Uterus (tissue), 4 donors: ENCODE measurements around the gene PDZK1IP1. TPM values are rescaled to one million over a fixed set of nuclear protein-coding genes. Genes with fewer than 3 reads are reported as not detected.

Experiments
- DNase-seq, 2 donors: peaks; one replicate each; pipeline ENCODE4 v3.0.0-alpha.2; 2019 to 2020
- H3K27ac ChIP-seq, 2 donors: fragments of 200-600 bp; sonication (generic); 1 replicate in 1 of 2; 2 replicates in 1 of 2; pipeline ENCODE4 v1.5.1; 2016 to 2018
- H3K27me3 ChIP-seq, 2 donors: fragments of 200-600 bp; sonication (generic); one replicate each; pipeline ENCODE4 v1.5.1; 2018 to 2019; ENCODE audit warnings: control low read depth in 1 of 2
- H3K36me3 ChIP-seq, 2 donors: fragments of 200-600 bp; sonication (generic); one replicate each; pipeline ENCODE4 v1.5.1; 2019; ENCODE audit warnings: control low read depth in 1 of 2
- H3K4me1 ChIP-seq, 2 donors: fragments of 200-600 bp; sonication (generic); one replicate each; pipeline ENCODE4 v1.5.1; 2018 to 2019; ENCODE audit warnings: control low read depth in 1 of 2
- H3K4me3 ChIP-seq, 2 donors: fragments of 200-600 bp; sonication (generic); 1 replicate in 1 of 2; 2 replicates in 1 of 2; pipeline ENCODE4 v1.5.1; 2018 to 2019; ENCODE audit warnings: mild to moderate bottlenecking in 1 of 2
- H3K9me3 ChIP-seq, 2 donors: fragments of 200-600 bp; sonication (generic); one replicate each; pipeline ENCODE4 v1.5.1; 2019; ENCODE audit warnings: control low read depth in 1 of 2
- CTCF ChIP-seq, 4 experiments: fragments of 200-600 bp in 2 of 4; fragments of 450-650 bp in 2 of 4; sonication (generic) in 2 of 4; IDR thresholded peaks; one replicate each; pipeline ENCODE4 v1.5.1; 2016 to 2019; ENCODE audit warnings: antibody characterized with exemption in 4 of 4, mild to moderate bottlenecking in 2 of 4, moderate library complexity in 1 of 4
- POLR2A ChIP-seq, 2 donors: fragments of 450-650 bp; IDR thresholded peaks; one replicate each; pipeline ENCODE4 v1.6.1; 2016; ENCODE audit warnings: antibody characterized with exemption in 2 of 2, mild to moderate bottlenecking in 1 of 2, moderate library complexity in 1 of 2
- intact Hi-C: fragments of 100-400 bp; cut with DNase I; formaldehyde crosslinking; loops from one replicate; pipeline ENCODE4 v1.15.1; 2023; ENCODE audit warnings: low total_unique reads
- total RNA-seq, 4 donors: library from RNA; depleted of rRNA in 3 of 4; stranded (reverse); fragments of >200 nt in 3 of 4; gene quantifications; one replicate each; pipeline versions ENCODE4 v1.1.0 to v1.2.4, GENCODE V29; 2014 to 2023
- donor health status: DM: yes; HTN: yes; CAD: no.

Gene PDZK1IP1
- total RNA-seq, 4 donors from 2014 or later, result 0.48 TPM; not detected in 3

GRCh38 chr1:47175227-47175934 is 14.5 kb downstream of the PDZK1IP1 start:
- Histone ChIP-seq H3K27me3 (no peaks in the 10 kb centered on the region), H3K36me3 (no peaks in the 10 kb centered on the region), H3K4me3 (no peak overlapping the region), H3K4me1 (peaks cover 4 to 5% of the 10 kb centered on the region in 2 donors), H3K27ac (no peak overlapping the region), H3K9me3 (no peaks in the 10 kb centered on the region)
- no peak for DNase-seq
- intact Hi-C loops, result no loop called here
- TF ChIP-seq POLR2A (IDR thresholded peaks at IDR 0.05), result no peak
- TF ChIP-seq CTCF (IDR thresholded peaks at IDR 0.05), result peak; percentile 71 to 85 (median 80)

GRCh38 chr1:47174656-47175020 is 15.2 kb downstream of the PDZK1IP1 start:
- TF ChIP-seq CTCF (IDR thresholded peaks at IDR 0.05) (no peak), POLR2A (IDR thresholded peaks at IDR 0.05) (no peak)
- Histone ChIP-seq H3K27ac (no peak overlapping the region), H3K9me3 (no peaks in the 10 kb centered on the region), H3K27me3 (no peaks in the 10 kb centered on the region), H3K36me3 (no peaks in the 10 kb centered on the region), H3K4me1 (peaks cover 0 to 4% of the 10 kb centered on the region in 2 donors), H3K4me3 (no peak overlapping the region)
- intact Hi-C loops, result no loop called here
- no peak for DNase-seq

- Histone ChIP-seq H3K27me3 (no peaks in the 10 kb centered on the region), H3K4me1 (no peaks in the 10 kb centered on the region), H3K9me3 (no peaks in the 10 kb centered on the region), H3K27ac (no peak overlapping the region), H3K36me3 (no peaks in the 10 kb centered on the region), H3K4me3 (no peak overlapping the region)
- intact Hi-C loops, result no loop called here
- TF ChIP-seq CTCF (IDR thresholded peaks at IDR 0.05) (no peak), POLR2A (IDR thresholded peaks at IDR 0.05) (no peak)
- no peak for DNase-seq
Measured at GRCh38 chr1:47172782-47173181, 17.1 kb downstream of the PDZK1IP1 start.

- Histone ChIP-seq H3K4me1 (no peaks in the 10 kb centered on the region), H3K9me3 (no peaks in the 10 kb centered on the region), H3K36me3 (no peaks in the 10 kb centered on the region), H3K4me3 (no peak overlapping the region), H3K27me3 (no peaks in the 10 kb centered on the region), H3K27ac (no peak overlapping the region)
- intact Hi-C loops, result no loop called here
- TF ChIP-seq POLR2A (IDR thresholded peaks at IDR 0.05), result no peak
- no peak for TF ChIP-seq CTCF (IDR thresholded peaks at IDR 0.05)
- no peak for DNase-seq
Measured at GRCh38 chr1:47164552-47164951, 25.3 kb downstream of the PDZK1IP1 start.

- Histone ChIP-seq H3K36me3 (no peaks in the 10 kb centered on the region), H3K4me3 (no peak overlapping the region), H3K4me1 (no peaks in the 10 kb centered on the region), H3K9me3 (no peaks in the 10 kb centered on the region), H3K27me3 (no peaks in the 10 kb centered on the region), H3K27ac (no peak overlapping the region)
- no peak for DNase-seq
- TF ChIP-seq POLR2A (IDR thresholded peaks at IDR 0.05) (no peak), CTCF (IDR thresholded peaks at IDR 0.05) (no peak)
- intact Hi-C loops, result no loop called here
Measured at GRCh38 chr1:47161298-47162040, 28.4 kb downstream of the PDZK1IP1 start.
